HL-60/S4 treated with retinoic acid at 250 ng/mL for 4 days and 3 days (cell line): ENCODE data around the gene AHDC1.

Experiments
- in situ Hi-C: fragments of 300-500 bp; cut with MboI; formaldehyde crosslinking; loops from 2 replicates; pipeline ENCODE4 v1.7.0; 2022; ENCODE audit warnings: low sequenced_read_pairs

The AHDC1 gene

GRCh38 chr1:27568300-27569087 lies 35.5 kb downstream of the AHDC1 start:
- in situ Hi-C loops = no loop called here

- in situ Hi-C loops = no loop called here
Measured at GRCh38 chr1:27567971-27568299, 36.0 kb downstream of the AHDC1 start.

GRCh38 chr1:27567146-27567526 lies 36.8 kb downstream of the AHDC1 start:
- in situ Hi-C loops = no loop called here

DNA sequence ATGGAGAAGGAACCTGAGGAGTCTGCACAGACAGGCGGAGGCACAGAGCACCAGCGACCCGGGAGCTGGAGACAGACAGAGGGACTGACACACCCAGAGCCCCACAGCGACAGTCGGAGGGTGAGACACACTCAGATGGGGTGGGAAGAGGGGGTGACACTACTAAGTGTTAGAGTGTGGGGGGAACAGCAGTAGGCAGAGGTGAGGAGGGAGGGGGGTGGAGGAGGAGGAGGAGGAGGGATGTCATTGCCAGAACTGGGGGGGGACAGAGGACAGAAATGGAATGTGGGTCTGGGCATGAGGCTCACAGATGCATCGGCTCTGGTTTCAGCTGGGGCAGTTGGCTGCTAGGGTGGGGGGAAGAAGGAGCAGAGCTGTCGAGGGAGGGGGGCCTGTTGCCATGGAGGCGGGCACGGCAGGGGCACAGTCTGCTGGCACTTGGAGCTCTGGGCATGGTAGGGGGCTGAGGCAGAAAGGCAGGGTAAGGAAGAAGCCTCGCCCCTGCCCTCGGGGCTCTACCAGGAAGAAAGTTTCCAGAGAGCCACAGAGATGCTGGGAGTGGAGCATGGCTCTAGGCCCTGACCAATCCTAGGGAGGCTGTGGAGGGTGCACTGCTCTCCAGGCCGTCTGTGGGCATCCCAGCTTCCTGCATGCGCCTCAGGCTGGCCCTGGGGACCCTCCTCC lies 37.3 kb downstream of the AHDC1 start:
- in situ Hi-C loops = no loop called here

- in situ Hi-C loops = no loop called here
Measured at GRCh38 chr1:27564710-27565649, 39.0 kb downstream of the AHDC1 start.

DNA sequence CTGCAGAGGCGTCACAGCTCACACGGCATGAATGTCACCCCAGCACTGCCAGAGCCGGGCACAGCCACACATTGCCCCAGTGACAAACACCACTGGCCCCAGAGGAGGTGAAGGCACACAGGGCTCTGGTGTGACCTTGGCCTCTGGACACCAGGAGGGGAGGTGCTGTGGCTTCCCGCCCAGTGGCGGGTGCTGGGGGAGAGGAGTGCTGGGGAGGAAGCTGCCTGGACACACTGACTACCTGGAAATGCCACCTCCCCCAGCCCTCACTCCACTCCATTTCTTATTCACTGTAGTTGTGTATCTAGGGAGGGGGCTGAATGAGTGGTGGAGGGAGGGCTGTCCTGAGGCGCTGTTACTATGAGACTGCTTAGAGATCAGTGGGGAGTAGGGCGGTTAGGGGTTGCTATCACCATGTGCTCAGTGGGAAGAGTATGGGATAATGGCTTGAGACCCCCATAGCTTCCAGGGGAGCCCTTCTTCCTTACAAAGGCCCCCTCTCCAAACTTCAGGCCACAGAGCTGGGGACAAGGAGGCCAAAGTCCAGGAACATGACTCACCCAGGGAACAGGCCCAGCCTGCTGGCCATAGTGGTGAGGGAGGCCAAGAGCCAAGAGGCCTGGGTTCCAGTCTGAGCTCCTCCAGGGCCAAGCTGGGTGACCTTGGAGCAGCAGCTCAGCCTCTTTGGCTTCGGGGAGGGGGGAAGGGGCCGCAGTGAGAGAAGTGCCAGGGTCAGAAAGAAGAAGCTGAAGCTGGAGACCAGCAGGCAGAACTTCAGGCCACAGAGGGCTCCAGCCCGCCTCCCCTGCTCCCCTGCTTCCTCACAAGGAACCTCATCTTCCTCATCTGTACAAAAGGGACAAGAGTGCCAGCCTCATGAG lies 40.1 kb downstream of the AHDC1 start:
- in situ Hi-C loops = no loop called here

GRCh38 chr1:27563341-27563590 lies 40.7 kb downstream of the AHDC1 start:
- in situ Hi-C loops = no loop called here

DNA sequence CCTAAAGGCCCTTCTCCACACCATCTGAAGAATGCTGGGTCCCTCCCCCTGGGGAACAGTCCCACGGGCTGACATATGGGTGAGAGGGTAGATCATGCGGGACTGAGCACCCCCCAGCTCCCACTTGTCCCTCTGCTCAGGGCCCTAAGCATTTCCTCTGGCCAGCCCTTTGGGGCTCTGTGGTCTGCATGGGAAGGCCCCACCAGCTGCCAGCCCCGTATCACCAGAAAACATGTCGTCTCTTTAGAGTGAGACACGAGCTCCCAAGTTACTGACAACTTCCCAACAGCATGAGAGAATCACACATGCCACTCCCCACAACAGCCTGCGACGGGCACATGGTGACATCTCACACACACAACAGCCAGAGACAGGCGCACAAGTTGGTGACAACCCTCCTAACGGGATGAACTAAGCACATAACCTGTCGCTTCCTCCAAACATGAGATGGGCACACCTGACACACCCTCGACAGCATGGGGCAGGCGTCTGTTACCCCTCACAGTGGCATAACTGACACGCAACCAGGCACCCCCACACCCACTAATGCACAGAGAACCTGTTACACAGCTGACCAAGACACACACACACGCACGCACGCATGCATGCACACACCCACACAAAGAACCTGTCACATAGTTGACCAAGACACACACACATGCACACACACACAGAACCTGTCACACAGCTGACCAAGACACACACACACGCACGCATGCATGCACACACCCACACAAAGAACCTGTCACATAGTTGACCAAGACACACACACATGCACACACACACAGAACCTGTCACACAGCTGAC lies 41.2 kb downstream of the AHDC1 start:
- in situ Hi-C loops = no loop called here

DNA sequence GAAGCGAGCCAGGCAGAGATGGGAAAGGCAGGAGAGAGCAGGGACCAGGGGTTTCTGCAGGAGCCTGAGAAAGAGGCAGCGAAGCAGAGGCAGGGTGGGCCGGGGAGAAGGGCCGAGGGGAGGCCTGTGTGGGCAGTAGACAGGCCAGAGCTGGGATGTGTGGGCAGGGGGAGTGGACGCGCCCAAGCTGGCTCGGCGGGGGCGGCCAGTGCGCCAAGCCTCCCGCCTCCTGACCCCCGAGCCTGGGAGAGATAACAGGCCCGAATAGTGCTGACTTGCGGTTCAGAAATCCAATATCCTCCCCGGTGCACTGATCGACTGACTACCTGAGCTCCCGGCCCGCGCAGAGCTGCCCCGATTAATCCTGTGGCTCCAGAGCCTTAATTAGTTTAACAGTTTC lies 41.9 kb downstream of the AHDC1 start:
- in situ Hi-C loops = no loop called here

DNA sequence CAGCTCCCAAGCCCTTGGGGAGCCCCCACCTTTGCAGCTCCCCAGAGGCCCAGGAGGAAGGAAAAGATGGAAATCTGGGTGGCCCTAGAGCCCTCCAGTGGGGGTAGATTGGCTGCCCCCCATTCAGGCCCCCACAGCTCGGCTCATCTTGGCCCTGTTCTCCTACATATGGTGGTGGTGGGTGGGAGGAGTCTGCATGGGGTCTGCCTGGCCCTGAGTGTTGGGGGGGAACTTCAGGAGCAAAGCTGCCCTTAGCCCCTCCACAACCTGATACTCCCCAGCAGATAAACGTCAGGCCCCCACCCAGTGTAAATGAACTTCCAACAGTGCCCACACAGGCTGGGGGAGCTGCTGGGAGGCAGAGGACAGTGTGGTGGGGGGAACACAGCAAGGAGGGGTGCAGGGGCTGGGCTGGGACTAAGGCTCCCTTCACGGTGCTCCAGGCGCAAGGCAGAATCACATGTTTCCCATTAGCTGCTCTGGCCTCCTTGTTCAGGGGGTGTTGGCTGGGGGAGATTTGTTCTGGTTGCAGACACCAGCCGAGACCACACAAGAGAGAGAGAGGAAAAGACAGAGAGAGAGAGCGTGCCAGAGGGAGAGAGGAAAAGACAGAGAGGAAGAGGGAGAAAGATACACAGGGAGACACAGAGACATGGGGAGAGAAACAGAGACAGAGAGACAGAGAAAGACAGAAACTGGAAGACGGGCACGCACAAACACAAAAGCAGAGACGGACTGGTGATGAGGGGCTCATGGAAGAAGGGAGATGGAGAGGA lies 42.6 kb downstream of the AHDC1 start:
- in situ Hi-C loops = no loop called here

- in situ Hi-C loops = no loop called here
Measured at GRCh38 chr1:27560268-27561123, 43.4 kb downstream of the AHDC1 start.

DNA sequence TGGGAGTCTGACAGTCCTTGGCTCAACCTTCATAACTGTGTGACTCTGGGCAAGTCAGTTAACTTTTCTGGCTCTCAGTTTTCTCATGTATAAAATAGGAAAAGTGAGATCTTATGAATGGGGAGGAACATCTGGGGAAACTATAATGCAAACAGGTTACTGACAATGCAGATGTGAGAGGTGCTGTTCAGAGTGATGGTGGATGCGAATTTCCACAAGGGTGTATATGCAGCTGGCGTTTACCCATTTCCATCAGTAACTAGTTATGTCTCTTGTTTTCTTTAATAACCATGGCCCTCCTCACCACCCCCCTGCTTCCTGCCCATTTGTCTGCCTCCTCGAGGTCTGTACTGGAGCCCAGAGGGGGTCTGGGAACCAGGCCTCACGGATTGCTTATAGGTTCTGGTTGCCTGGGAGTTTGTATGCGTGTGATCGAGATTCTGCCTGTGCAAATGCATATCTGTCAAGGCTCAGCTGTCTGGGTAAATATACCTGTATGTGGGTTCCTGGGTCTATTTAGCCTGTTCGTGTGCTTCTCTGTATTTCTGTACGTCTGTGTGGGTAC lies 44.4 kb downstream of the AHDC1 start:
- in situ Hi-C loops = no loop called here

- in situ Hi-C loops = no loop called here
Measured at GRCh38 chr1:27557596-27558340, 46.2 kb downstream of the AHDC1 start.

DNA sequence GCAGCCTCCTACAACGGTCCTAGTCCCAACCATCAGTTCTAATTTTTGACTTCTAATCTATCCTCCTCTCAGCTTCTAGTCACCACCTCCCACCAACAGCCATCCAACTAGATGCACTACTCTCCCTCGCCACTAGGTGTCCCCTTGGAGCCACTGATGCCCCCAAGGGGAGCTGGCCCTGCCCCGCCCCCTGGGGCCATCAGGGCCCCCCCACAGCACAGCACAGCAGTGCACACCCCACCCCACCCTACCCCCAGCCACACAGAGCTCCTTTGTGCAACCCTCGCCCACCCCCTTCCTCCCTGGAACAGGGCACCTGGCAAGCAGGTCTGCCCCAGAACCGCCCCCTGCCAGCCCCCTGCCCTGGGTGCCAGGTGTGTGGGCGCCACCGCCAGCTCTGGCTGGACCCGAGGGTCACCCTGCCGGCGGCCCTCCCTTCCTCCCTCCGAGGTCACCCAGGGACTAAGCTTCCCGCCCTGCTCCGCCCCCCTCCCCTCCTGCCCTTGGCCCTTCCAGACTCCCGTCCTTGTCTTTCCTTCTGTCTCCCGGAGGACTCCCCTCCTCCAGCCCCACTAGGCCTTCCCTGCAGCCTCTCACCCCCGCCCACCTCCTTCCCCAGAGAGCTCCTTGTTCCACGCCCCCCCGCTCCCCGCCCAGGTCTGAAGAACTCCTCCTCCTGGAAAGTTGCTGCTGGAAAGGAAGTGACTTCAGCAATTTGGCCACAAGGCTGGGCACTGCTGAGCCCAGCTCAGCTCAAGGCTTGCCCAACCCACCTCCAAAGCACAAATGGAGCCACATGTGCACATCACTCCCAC lies 47.0 kb downstream of the AHDC1 start:
- in situ Hi-C loops = no loop called here

- in situ Hi-C loops = no loop called here
Measured at GRCh38 chr1:27556435-27556780, 47.5 kb downstream of the AHDC1 start.

DNA sequence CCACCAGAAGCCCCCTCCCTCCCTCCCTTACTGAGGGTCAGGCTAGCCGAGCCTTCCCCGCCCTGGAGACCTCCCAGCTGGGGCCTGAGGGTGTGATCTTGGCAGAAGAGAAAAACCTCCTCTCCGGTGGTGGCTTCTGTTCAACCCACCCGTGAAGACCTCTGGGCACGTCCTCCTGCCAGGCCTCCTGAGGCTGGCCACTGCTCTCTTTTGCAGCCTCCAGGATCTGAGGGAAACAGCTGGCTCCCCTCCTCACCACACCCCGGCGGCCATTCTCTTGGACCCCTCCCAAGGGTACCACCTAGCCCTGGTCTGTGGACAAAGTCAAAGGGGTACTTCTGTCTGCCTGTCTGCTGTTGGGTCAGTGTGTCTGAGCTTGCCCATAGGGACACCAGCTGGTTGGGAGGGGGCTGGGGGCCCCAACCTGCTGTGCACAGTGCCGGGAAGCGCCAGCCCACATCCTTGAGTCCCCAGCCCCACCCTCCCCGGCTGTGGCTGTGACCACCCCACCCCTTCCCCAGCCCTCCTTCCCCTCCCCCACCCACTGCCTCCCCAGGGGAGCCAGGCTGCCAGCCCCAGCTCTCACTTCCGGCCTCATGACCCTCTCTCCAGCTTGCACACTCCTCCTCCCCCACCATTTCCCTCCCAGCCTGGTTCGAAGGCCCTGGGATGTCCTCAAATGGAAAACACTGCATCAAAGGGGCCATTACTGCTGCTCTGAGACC lies 48.1 kb downstream of the AHDC1 start:
- in situ Hi-C loops = no loop called here
